Activated CD8-positive, alpha-beta memory T cell treated with anti-CD3 and anti-CD28 coated beads, Interleukin-2, amount 50 U/mL, for 4 hours (primary cell): ENCODE results near the gene TSC22D4.
A peak's percentile ranks its signal among the peaks of the same experiment; 100 is the strongest.
"Not testable (repeated sequence)": the region's sequence is repeated elsewhere in the genome, so short reads cannot be mapped to it uniquely, and the experiment has no call there.

Experiments used
- DNase-seq: peaks from one replicate; pipeline ENCODE4 v3.0.0-alpha.2; 2020

The TSC22D4 gene

DNA sequence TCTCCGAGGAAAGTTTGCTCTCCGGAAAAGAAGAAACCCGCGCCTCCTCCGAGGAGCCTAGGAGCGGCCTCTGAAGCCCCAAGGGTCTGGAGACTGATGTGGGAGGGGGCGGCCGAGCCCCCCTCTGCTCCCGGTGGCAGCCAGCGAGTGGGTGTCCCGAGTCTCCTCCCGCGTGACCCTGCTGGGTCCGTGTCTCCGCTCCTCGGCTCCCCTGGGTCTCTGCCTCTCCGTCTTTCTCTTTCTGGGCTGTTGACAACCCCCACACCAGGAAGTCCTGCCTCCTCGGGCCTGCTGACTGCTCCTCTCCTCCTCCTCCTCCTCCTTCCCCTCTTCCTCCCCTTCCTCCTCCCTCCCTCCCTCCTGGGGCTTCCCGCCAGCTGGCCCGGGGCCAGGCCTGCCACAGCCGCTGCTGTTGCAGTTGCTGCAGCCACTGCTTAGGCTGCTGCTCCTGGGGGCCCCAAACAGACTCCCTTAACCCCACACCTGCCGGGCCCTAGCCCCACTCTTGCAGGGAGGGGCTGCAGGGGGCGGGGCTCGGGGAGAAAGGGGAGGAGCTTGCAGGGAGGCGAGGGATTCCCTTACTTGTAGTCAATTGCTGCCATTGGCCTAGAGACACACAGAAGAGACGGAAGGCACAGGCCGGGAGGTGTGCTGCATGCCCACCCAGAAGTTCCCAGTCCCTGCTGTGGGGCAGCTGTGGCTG lies at the start of gene TSC22D4:
TSC22D4 (minus strand) TSS at position 257 of the 703 bp plus-strand sequence. CDS start 1,176 bp downstream, outside the sequence.
- peak; percentile 88 for DNase-seq

DNA sequence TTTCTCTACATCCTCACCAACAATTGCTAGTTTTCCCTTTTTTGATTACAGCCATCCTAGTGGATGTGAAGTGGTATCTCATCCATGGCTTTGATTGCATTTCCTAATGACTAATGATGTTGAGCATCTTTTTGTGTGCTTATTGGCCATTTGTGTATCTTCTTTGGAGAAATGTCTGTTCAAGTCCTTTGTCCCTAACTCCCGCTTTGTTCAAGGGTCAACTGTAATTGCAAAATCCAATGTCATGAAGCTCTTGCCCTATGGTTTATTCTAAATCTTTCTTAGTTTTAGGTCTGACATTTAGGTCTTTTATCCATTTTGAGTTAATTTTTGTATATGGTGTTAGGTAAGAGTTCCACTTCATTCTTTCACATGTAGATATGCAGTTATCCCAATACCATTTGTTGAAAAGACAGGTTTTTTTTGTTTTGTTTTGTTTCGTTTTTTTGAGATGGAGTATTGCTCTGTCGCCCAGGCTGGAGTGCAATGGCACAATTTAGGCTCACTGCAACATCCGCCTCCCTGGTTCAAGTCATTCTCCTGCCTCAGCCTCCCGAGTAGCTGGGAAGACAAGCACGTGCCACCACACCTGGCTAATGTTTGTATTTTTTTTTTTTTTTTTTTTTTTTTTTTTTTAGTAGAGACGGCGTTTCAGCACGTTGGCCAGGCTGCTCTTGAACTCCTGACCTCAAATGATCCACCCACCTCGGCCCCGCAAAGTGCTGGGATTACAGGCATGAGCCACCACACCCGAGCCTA lies 49.3 kb upstream of the TSC22D4 start:
- not testable (repeated sequence) for DNase-seq

DNA sequence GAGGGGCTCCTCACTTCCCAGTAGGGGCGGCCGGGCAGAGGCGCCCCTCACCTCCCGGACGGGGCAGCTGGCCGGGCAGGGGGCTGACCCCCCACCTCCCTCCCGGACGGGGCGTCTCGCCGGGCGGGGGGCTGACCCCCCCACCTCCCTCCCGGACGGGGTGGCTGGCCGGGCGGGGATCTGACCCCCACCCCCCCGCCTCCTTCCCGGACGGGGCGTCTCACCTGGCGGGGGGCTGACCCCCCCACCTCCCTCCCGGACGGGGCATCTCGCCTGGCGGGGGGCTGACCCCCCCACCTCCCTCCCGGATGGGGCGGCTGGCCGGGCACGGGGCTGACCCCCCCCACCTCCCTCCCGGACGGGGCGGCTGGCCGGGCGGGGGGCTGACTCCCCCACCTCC lies 44.2 kb upstream of the TSC22D4 start:
- not testable (repeated sequence) for DNase-seq

DNA sequence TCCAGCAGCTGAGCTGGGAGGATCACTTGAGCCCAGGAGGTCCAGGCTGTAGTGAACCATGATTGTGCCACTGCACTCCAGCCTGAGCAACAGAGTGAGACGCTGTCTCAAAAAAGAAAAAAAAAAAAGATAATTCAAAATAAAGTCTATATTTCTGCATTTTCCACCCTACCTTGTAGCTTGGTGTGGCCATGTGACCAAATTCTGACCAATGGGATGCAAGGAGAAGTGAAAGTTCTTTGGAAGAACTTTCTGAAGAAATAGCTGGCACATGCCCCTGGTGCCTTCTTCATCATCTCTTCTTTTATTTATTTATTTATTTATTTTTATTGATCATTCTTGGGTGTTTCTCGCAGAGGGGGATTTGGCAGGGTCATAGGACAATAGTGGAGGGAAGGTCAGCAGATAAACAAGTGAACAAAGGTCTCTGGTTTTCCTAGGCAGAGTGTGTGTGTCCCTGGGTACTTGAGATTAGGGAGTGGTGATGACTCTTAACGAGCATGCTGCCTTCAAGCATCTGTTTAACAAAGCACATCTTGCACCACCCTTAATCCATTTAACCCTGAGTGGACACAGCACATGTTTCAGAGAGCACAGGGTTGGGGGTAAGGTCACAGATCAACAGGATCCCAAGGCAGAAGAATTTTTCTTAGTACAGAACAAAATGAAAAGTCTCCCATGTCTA lies 43.0 kb upstream of the TSC22D4 start:
- DNase-seq: not testable (repeated sequence)

DNA sequence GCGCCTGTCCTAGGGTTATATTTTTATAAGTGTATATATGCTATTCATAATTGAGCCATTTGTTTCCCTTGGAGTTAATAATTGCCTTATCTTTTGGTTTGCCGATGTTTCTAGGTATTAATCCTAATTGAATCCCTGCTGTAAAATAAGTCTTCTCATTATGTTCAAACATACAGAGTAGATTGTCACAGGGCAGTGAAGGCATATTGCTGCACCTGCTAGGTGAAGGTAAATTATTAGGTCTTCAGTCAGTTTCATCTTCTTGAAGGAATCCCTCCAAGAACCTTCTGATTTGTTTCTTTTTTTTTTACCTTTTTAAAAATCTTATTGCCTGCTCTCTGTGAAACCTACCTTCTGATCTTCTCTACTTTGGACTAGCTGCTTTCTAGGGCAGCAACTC lies 42.1 kb upstream of the TSC22D4 start:
- DNase-seq: no peak

DNA sequence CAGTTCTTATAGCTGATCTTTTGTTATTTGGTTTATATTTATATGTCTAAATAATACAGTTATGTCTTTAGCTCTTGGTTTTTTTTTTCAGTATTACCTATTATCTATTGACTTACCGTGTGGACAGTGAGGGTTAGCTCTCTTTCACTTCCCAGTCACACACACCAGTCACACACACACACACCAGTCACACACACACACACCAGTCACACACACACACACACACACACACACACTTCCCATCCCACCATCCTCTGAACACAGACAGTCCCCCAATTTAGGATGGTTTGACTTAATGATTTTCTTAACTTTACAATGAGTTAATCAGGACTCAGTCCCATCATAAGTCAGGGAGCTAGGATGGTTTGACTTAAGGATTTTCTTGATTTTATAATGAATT lies 41.1 kb upstream of the TSC22D4 start:
- no peak for DNase-seq

DNA sequence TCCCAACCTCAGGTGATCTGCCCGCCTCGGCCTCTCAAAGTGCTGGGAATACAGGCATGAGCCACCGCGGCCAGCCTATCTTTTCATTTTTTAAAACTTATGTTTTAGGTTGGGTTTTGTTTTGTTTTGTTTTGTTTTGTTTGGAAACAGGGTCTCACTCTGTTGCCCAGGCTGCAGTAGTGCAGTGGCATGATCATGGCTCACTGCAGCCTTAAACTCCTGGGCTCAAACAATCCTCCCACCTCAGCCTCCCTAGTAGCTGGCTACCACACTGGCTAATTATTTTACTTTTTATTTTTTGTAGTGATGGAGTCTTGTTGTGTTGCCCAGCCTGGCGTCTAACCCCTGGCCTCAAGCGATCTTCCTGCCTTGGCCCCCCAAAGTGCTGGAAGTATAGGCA lies 40.6 kb upstream of the TSC22D4 start:
- no peak for DNase-seq

DNA sequence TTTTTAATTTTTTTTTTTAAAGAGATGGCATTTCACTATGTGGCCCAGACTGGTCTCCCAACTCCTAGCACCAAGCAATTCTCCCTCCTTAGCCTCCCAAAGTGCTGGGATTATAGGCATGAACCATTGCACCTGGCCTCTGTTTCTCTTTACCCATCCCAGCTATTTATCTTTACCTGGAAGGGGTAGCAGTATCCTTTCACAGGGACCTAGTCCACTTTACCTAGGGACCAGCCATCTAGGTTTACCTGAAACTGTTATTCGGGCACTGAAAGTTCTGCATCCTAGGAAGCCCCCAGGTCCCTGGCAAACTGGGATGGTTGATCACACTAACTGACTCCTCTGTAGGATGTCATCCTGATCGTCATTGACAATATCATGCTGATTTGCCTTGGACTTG lies 38.3 kb upstream of the TSC22D4 start:
- no peak for DNase-seq

DNA sequence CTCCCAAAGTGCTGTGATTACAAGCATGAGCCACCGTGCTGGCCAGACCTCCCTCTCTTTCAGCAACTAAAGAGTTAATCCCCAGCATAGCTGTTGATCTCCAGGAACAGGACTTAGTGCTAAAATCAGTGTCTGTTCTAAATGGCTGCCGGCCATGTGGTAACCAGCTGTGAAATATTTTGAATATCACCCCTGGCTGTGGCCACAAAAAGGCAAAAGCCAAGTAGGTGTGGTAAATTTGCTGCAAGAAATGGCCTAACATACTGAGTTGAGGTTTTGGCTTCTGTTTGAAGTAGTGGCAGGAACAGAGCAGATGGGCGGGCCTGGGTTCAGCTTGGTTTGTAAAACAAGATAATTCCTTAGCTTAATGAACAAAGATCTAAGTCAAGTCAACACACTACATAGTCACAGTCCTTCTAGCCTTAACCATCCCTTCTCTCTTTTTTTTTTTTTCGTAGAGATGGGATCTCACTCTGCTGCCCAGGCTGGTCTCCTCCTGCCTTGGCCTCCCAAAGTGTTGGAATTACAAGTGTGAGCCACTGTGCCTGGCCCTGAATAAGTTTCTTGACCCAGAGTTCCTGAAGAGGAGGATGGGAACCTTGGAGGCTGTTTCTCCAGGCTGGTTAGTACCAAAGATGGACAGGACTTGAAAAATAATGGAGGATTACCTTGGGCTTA lies 37.3 kb upstream of the TSC22D4 start:
- DNase-seq: peak; percentile 30

DNA sequence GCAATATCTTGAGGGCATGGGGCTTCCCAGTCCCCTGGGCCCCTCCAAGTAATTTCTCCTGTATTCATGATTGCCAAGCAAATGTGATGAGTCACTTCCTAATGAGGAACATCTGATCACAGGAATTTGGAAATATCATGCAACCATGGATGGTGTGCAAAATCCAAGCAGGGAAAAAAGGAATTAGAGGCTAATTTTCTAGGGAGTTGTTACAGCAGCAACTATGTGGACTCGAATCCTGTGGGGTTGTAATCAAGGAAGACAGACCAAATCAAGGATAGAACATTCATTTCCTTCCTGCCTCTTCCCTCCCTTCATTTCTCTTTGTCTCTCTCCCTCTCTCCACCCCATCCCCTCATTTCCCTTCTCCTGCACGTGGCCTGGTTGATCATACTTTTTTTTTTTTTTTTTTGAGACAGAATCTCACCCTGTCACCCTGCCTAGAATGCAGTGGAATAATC lies 36.1 kb upstream of the TSC22D4 start:
- DNase-seq: no peak

DNA sequence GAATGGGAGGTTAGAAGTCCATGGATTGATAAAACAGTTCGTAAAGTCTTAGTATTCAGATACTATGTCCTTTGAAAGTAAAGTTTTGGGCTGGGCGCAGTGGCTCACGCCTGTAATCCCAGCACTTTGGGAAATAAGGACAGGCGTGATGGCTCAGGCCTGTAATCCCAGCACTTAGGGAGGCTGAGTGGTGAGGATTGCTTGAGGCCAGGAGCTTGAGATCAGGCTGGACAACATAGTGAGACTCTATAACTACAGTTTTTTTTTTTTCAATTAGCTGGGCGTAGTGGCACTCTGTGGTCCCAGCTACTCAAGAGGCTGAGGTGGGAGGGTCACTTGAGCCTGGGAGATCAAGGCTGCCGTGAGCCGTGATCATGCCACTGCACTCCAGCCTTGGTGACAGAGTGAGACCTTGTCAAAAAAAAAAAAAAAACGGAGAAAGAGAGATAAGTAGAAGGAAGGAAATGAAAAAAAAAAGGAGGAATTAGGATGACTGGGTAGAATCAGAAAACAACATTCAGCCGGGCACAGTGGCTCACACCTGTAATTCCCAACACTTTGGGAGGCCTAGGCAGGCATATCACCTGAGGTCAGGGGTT lies 34.3 kb upstream of the TSC22D4 start:
- DNase-seq: no peak

DNA sequence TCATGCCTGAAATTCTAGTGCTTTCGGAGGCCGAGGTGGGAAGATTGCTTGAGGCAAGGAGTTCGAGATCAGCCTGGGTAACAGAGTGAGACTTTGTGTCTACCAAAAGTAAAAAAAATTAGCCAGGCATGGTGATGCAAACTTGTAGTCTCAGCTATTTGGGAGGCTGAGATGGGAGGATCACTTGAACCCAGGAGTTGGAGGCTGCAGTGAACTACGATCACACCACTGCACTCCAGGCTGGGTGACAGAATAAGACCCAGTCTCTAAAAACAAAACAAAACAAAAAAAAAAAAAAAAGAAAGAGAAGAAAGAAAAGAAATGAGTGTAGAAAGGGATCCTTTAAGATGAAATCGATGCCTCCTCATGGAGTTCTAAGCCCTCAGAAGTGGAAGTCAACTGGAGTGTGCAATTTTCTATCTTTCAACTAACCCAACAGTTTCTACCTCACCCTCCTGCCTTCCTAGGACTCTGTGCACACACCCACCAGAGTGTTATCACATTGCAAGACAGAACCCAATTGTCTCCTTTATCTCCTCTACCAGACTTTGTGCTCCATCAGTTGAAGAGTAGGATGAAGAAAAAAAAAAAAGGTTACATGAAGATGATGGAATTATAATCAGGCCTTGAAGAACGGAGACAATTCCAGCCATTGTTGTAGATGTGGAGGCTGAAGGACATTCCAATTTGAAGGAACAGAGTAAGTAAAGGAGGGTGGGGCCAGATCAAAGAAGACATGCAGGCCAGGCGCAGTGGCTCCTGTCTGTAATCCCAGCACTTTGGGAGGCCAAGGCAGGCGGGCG lies 31.6 kb upstream of the TSC22D4 start:
- DNase-seq: no peak

DNA sequence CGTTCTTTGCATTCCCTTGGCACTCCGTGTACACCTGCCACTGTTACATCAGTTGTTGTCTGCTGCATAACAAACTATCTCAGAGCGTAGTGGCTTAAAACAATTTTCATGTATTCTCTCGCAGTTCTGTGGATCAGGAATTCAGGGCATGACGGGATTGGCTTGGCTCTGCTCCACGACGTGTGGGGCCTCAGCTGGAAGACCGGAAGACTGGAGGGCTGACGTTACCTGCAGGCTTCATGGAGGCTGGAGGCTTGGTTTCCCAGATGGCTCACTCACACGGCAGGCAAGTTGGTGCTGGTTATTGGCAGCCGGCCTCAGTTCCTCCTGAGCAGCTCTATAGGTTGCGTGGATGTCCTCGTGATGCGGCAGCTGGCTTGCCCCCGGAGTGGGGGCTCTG lies 30.2 kb upstream of the TSC22D4 start:
- no peak for DNase-seq

DNA sequence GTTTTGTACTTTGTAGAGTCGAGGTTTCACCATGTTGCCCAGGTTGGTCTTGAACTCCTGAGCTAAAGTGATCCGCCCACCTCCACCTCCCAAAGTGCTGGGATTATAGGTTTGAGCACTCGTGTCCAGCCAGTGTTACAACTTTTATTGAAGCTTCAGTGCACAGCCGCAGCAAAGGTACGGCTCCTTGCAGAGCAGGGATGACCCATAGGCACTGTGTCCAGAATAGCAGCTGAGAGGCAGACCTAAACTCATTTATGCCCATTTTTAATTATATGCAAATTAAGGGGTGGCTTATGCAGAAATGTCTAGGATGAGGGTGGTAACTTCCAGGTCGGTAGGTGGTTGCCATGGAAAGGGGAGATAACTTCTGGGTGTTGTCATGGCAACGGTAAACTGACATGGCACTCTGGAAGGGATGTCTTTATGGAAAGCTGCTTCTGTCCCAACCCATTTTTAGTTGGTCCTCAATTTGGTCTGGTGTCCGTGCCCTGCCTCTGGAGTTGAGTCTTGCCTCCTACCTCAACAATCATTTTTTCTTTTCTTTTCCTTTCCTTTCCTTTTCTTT lies 27.4 kb upstream of the TSC22D4 start:
- no peak for DNase-seq

DNA sequence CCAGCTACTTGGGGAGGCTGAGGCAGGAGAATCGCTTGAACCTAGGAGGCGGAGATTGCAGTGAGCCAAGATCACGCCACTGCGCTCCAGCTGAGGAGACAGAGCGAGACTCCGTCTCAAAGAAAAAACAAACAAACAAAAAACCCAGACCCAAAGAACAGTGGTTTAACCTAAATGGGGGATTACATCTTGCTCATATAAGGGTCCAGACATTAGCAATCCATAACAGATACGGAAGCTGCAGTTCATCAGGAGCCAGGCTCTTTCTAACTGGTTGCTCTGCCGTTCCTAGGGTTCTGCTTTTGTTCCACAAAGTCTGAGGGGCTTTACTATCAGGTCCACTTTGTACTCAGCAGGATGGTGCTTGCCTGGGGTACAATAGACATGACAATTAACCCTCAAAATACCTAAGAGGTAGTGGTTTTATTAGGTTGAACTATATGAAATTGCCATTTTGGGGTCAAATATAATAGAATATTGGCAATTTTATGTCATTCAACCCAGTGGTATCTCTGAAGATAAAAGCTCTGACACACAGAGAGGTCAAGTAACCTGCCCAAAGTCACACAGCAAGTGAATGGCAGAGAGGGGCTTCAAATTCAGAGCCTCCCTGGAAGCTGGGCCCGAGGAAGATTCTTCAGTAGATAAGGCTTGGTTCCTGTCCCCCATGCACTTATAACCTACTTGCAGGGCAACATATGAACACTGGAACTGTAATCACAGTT lies 26.0 kb upstream of the TSC22D4 start:
- DNase-seq: no peak

DNA sequence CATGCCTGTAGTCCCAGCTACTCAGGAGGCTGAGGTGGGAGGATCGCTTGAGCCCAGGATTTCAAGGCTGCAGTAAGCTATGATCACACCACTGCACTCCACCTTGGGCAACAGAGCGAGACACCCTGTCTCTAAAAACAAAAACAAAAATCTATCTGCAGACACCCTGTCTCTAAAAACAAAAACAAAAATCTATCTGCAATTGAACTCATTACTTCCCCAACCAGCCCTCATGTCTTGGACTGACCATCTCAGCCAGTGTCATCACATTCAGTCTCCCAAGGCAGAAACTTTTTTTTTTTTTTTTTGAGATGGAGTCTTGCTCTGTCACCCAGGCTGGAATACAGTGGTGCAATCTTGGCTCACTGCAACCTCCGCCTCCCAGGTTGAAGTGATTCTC lies 25.0 kb upstream of the TSC22D4 start:
- DNase-seq: not testable (repeated sequence)

DNA sequence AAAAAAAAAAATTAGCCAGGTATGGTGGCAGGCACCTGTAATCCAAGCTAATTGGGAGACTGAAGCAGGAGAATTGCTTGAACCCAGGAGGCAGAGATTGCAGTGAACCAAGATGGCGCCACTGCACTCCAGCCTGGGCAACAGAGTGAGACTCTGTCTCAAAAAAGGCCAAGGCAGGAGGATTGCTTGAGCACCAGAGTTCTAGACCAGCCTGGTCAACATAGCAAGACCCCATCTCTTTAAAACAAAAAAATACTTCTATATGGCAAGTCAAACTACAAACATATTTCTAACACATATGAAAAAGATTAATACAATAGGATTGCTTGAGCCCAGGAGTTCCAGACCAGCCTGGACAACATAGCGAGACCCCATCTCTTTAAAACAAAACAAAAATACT lies 21.7 kb upstream of the TSC22D4 start:
- not testable (repeated sequence) for DNase-seq

DNA sequence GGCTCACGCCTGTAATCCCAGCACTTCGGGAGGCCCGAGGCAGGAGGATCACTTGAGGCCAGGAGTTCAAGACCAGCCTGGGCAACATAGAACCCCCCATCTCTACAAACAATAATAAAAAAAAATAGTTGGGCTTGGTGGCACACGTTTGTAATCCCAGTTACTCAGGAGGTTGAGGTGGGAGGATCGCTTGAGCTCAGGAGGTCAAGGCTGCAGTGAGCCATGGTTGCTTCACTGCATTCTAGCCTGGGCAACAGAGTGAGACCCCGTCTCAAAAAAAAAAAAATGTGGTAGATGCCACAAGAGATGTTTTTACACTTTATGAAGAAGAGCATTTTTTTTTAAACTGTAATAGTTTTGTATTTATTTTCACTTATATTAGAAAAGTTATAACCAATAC lies 17.5 kb upstream of the TSC22D4 start:
- no peak for DNase-seq

DNA sequence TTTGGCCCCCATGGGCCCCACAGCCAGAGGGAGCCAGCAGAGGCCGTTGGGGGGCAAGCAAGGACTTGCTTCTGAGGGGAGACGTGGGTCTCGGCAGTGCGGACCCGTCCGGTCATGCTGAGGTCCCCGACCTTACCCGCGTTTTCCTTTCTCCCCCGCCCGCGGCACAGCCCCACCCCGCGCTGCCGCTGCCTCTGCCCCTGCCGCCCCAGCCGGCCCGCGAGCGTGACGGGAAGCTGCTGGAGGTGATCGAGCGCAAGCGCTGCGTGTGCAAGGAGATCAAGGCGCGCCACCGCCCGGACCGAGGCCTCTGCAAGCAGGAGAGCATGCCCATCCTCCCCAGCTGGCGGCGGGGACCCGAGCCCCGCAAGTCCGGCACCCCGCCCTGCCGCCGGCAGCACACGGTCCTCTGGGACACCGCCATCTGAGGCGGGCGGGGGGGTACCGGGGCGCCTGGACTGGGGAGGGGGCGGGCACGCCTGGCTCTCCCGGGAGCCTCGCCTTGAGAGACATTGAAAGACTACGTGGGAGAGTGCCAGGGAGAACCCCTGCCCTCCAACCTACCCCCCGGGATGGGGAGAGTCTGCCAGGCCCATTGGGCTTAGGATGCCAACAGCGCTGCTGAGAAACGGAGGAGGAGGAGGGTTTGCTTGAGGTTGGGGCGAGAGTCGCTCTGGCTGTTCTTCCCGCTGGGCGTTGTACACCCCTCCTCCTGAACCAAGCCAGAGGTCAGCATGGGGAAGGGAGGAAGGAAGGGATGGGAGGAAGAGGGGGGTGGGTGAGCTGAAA lies 14.7 kb upstream of the TSC22D4 start:
- DNase-seq: peak; percentile 56
